Measurements from ENCODE around the gene ACO2. TPM values are rescaled to one million over a fixed set of nuclear protein-coding genes. Genes with fewer than 3 reads are reported as not detected.
"Not testable (repeated sequence)": the region's sequence is repeated elsewhere in the genome, so short reads cannot be mapped to it uniquely, and the experiment has no call there.

The ACO2 gene
- total and polyA plus RNA-seq, 5 donors: 471 to 611 (median 533) TPM

- Histone ChIP-seq H3K4me3 (ENCODE audit: low read length) (peak within 1 kb of the TSS; percentile 47), H3K27me3 (ENCODE audit: control insufficient read depth, insufficient read depth) (no peaks in the 10 kb centered on the region), H3K4me1 (ENCODE audit: control insufficient read depth, insufficient read depth, low read length) (peaks cover 2% of the 10 kb centered on the region), H3K27ac (ENCODE audit: low read length) (peak within 1 kb of the TSS; percentile 71), H3K9me3 (ENCODE audit: control insufficient read depth, low read length) (no peaks in the 10 kb centered on the region)
- DNase-seq: peak; percentile 100
- peak; percentile 99 for ATAC-seq
- intact Hi-C loops (cut with DNase I): no loop called here
- WGBS: under 1% methylated on average over 80 of the region's 80 CpGs
Measured at GRCh38 chr22:41543854-41544670, 75.1 kb downstream of the ACO2 start, which contains the start of gene POLR3H. Gene POLR3H, minus strand, starts transcription at chr22:41544470. Its CDS starts 369 bp downstream, at chr22:41544101.

GRCh38 chr22:41544671-41545476 is 76.0 kb downstream of the ACO2 start:
- no peak overlapping the region for H3K27ac ChIP-seq (ENCODE audit: low read length)
- DNase-seq (peak in 1 of 3 donors; percentile 37), ATAC-seq (no peak)
- no peaks in the 10 kb centered on the region for H3K27me3 ChIP-seq (ENCODE audit: control insufficient read depth, insufficient read depth)
- intact Hi-C loops (cut with DNase I): no loop called here
- WGBS: 22% methylated on average over 21 of the region's 21 CpGs
- peaks cover 2% of the 10 kb centered on the region for H3K4me1 ChIP-seq (ENCODE audit: control insufficient read depth, insufficient read depth, low read length)
- H3K9me3 ChIP-seq (ENCODE audit: control insufficient read depth, low read length): no peaks in the 10 kb centered on the region
- H3K4me3 ChIP-seq (ENCODE audit: low read length): peak overlapping the region; percentile 47

GRCh38 chr22:41548830-41549211 is 79.9 kb downstream of the ACO2 start:
- no peak overlapping the region for H3K4me3 ChIP-seq (ENCODE audit: low read length)
- no peak overlapping the region for H3K27ac ChIP-seq (ENCODE audit: low read length)
- H3K27me3 ChIP-seq (ENCODE audit: control insufficient read depth, insufficient read depth): no peaks in the 10 kb centered on the region
- no peak for ATAC-seq
- peaks cover 2% of the 10 kb centered on the region for H3K4me1 ChIP-seq (ENCODE audit: control insufficient read depth, insufficient read depth, low read length)
- intact Hi-C loops (cut with DNase I): no loop called here
- WGBS: 90% methylated on average over 5 of the region's 5 CpGs
- DNase-seq: no peak
- H3K9me3 ChIP-seq (ENCODE audit: control insufficient read depth, low read length): no peaks in the 10 kb centered on the region

GRCh38 chr22:41550952-41551491 is 82.1 kb downstream of the ACO2 start:
- WGBS: 77% methylated on average over 12 of the region's 12 CpGs
- no peak for ATAC-seq
- H3K27me3 ChIP-seq (ENCODE audit: control insufficient read depth, insufficient read depth): no peaks in the 10 kb centered on the region
- H3K4me3 ChIP-seq (ENCODE audit: low read length): no peak overlapping the region
- H3K9me3 ChIP-seq (ENCODE audit: control insufficient read depth, low read length): no peaks in the 10 kb centered on the region
- H3K4me1 ChIP-seq (ENCODE audit: control insufficient read depth, insufficient read depth, low read length): no peaks in the 10 kb centered on the region
- intact Hi-C loops (cut with DNase I): no loop called here
- H3K27ac ChIP-seq (ENCODE audit: low read length): no peak overlapping the region
- peak in 1 of 3 donors; percentile 38 for DNase-seq

- no peak overlapping the region for H3K4me3 ChIP-seq (ENCODE audit: low read length)
- ATAC-seq (no peak), DNase-seq (peak in 1 of 3 donors; percentile 32)
- no peaks in the 10 kb centered on the region for H3K27me3 ChIP-seq (ENCODE audit: control insufficient read depth, insufficient read depth)
- H3K27ac ChIP-seq (ENCODE audit: low read length): no peak overlapping the region
- H3K4me1 ChIP-seq (ENCODE audit: control insufficient read depth, insufficient read depth, low read length): peaks cover 2% of the 10 kb centered on the region
- intact Hi-C loops (cut with DNase I): no loop called here
- no peaks in the 10 kb centered on the region for H3K9me3 ChIP-seq (ENCODE audit: control insufficient read depth, low read length)
- whole genome bisulfite sequencing: 63% methylated on average over 11 of the region's 11 CpGs
Measured at GRCh38 chr22:41551877-41552582, 83.1 kb downstream of the ACO2 start.

- 64% methylated on average over 7 of the region's 7 CpGs for WGBS
- ATAC-seq (peak; percentile 4 to 25), DNase-seq (peak in 2 of 3 donors; percentile 73 to 78)
- Histone ChIP-seq H3K9me3 (ENCODE audit: control insufficient read depth, low read length) (no peaks in the 10 kb centered on the region), H3K27ac (ENCODE audit: low read length) (no peak overlapping the region), H3K4me3 (ENCODE audit: low read length) (no peak overlapping the region), H3K4me1 (ENCODE audit: control insufficient read depth, insufficient read depth, low read length) (peaks cover 9% of the 10 kb centered on the region), H3K27me3 (ENCODE audit: control insufficient read depth, insufficient read depth) (no peaks in the 10 kb centered on the region)
- intact Hi-C loops (cut with DNase I): no loop called here
Measured at GRCh38 chr22:41555325-41555982, 86.5 kb downstream of the ACO2 start.

GRCh38 chr22:41556561-41556960 is 87.6 kb downstream of the ACO2 start:
- Histone ChIP-seq H3K27ac (ENCODE audit: low read length) (no peak overlapping the region), H3K4me3 (ENCODE audit: low read length) (no peak overlapping the region), H3K27me3 (ENCODE audit: control insufficient read depth, insufficient read depth) (no peaks in the 10 kb centered on the region), H3K4me1 (ENCODE audit: control insufficient read depth, insufficient read depth, low read length) (peaks cover 9% of the 10 kb centered on the region), H3K9me3 (ENCODE audit: control insufficient read depth, low read length) (no peaks in the 10 kb centered on the region)
- WGBS: 84% methylated on average over 10 of the region's 10 CpGs
- intact Hi-C loops (cut with DNase I): no loop called here
- DNase-seq (no peak), ATAC-seq (no peak)

- intact Hi-C loops (cut with DNase I): no loop called here
- Histone ChIP-seq H3K4me1 (ENCODE audit: control insufficient read depth, insufficient read depth, low read length) (peaks cover 9% of the 10 kb centered on the region), H3K4me3 (ENCODE audit: low read length) (no peak overlapping the region), H3K27ac (ENCODE audit: low read length) (peak overlapping the region; percentile 28), H3K27me3 (ENCODE audit: control insufficient read depth, insufficient read depth) (no peaks in the 10 kb centered on the region), H3K9me3 (ENCODE audit: control insufficient read depth, low read length) (no peaks in the 10 kb centered on the region)
- WGBS: 35% methylated on average over 19 of the region's 19 CpGs
- ATAC-seq (peak; percentile 59 to 66), DNase-seq (peak; percentile 89 to 94 (median 94))
Measured at GRCh38 chr22:41557401-41558240, 88.7 kb downstream of the ACO2 start.

- H3K4me1 ChIP-seq (ENCODE audit: control insufficient read depth, insufficient read depth, low read length); H3K9me3 ChIP-seq (ENCODE audit: control insufficient read depth, low read length); ATAC-seq; H3K4me3 ChIP-seq (ENCODE audit: low read length); H3K27me3 ChIP-seq (ENCODE audit: control insufficient read depth, insufficient read depth); intact Hi-C loops (cut with DNase I); DNase-seq: not testable (repeated sequence)
- peak overlapping the region; percentile 28 for H3K27ac ChIP-seq (ENCODE audit: low read length)
- 88% methylated on average over 13 of the region's 13 CpGs for WGBS
Measured at GRCh38 chr22:41558241-41558630, 89.3 kb downstream of the ACO2 start.
